VCaP (cell line): ENCODE measurements around the gene UBE2G1.

Experiments
- H3K27ac ChIP-seq: fragments of 450-650 bp; 2 replicates; pipeline ENCODE4 v1.5.1; 2017
- CTCF ChIP-seq: fragments of 450-650 bp; conservative IDR thresholded peaks from 2 replicates; pipeline ENCODE4 v1.5.1; 2017; ENCODE audit warnings: mild to moderate bottlenecking, moderate library complexity

The UBE2G1 gene

GRCh38 chr17:4405699-4406098 is 39.2 kb upstream of the UBE2G1 start:
- no peak for TF ChIP-seq CTCF

GRCh38 chr17:4405038-4405669 is 38.7 kb upstream of the UBE2G1 start:
- no peak overlapping the region for H3K27ac ChIP-seq
- TF ChIP-seq CTCF: no peak

More at GRCh38 chr17:4405699-4406098, 39.2 kb upstream of the UBE2G1 start:
- H3K27ac ChIP-seq: no peak overlapping the region

- H3K27ac ChIP-seq: no peak overlapping the region
- no peak for TF ChIP-seq CTCF
Measured at GRCh38 chr17:4397840-4398239, 31.4 kb upstream of the UBE2G1 start.

GRCh38 chr17:4395111-4395478 is 28.6 kb upstream of the UBE2G1 start:
- no peak for TF ChIP-seq CTCF

GRCh38 chr17:4394208-4395110 is 28.0 kb upstream of the UBE2G1 start:
- TF ChIP-seq CTCF: no peak
- H3K27ac ChIP-seq: no peak overlapping the region

More at GRCh38 chr17:4395111-4395478, 28.6 kb upstream of the UBE2G1 start:
- H3K27ac ChIP-seq: no peak overlapping the region

GRCh38 chr17:4393806-4394205 is 27.3 kb upstream of the UBE2G1 start:
- no peak overlapping the region for H3K27ac ChIP-seq
- TF ChIP-seq CTCF: no peak

GRCh38 chr17:4389079-4389478 is 22.6 kb upstream of the UBE2G1 start:
- no peak overlapping the region for H3K27ac ChIP-seq
- TF ChIP-seq CTCF: no peak
